Measurements from ENCODE around the gene CDV3. TPM values are rescaled to one million over a fixed set of nuclear protein-coding genes. Genes with fewer than 3 reads are reported as not detected.

Gene CDV3
- total RNA-seq, 1 donor from 2014 or later = 154 TPM

DNA sequence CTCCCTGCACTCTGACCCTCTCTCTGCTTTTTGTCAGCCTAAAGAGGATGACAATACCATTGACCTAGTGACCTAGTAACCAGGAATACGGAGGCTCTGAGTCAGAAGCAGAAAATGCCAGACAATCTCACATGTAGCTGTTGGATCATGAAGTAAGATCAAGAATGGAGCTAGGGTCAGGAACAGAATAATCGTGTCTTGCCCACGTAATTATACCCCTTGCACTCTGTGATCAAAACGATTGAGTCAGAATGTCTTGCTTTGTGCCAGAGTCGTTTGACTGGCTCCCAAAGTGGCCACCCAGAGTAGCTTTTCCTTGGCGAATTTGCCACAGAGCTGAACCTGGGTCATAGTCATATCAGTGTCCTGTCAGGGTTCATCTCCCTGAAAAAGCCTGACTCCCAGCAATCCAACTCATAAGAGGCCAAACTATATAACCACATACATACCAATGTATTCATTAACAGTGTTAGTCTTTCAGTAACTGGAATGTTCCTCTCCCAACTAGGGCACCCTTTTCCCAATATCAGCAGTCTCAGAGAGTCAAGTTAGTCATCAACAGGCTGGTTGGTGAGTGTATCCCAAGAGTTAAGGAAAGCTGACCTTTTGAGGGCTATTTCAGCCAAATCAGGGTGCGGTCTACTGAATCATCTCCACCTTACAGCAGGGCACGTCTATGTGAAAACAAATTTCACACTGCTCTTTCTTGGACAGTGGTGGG lies 5.0 kb upstream of the CDV3 start:
- peak; percentile 31 to 66 for DNase-seq (ENCODE audit: low read depth in 2 of 2)

DNA sequence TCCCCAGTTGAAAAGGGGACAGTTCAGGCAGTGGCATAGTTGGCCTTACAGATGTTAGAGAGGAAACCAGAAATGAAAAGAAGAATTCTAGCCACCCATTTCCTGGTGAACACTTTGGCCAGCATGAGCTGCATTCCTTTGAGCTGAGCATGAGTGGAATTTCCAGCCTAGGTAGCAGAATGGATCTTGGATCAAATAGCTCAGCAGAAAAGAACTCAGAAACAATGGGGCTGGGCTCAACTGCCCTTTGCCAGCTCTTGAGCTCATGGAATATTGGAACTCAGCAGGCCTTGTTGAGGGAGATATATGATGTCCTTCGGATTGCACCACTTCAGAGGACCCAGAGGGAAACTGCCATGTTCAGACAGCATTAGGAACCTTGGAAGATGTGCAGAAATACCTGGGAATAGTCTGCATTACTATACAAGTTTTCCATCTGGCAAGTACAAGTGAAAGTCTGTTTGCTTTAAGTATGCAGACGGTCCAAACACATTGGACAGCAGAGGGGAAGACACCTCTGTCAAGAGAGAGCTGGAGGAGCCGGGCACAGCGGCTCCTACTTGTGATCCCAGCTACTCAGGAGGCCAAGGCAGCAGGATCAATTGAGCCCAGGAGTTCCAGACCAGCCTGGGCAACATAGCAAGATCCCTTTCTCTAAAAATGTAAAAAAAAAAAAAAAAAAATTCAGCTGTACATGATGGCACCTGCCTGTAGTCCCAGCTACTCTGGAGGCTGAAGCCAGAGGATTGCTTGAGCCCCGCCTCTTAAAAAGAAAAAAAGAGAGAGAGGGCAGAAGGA lies 3.1 kb upstream of the CDV3 start:
- peak; percentile 87 to 95 for DNase-seq (ENCODE audit: low read depth in 2 of 2)

DNA sequence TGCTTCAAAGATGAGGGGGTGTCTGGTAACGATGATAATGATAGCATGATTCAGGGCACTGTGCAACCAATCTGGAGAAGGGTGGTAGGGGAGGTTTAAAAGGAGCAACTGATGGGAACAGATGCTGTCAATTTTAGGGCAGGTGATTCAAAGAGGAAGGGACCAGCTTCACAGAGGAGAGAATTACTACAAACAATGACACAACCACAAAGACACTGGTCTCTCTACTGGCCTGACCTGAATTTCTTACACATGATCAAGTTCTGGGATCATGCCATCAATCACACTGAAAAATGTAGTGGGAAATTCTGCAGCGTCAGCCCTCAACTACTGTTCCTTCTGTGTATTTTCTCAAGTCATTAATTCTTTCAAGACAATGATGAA lies 2.6 kb upstream of the CDV3 start:
- DNase-seq (ENCODE audit: low read depth in 2 of 2) = no peak

DNA sequence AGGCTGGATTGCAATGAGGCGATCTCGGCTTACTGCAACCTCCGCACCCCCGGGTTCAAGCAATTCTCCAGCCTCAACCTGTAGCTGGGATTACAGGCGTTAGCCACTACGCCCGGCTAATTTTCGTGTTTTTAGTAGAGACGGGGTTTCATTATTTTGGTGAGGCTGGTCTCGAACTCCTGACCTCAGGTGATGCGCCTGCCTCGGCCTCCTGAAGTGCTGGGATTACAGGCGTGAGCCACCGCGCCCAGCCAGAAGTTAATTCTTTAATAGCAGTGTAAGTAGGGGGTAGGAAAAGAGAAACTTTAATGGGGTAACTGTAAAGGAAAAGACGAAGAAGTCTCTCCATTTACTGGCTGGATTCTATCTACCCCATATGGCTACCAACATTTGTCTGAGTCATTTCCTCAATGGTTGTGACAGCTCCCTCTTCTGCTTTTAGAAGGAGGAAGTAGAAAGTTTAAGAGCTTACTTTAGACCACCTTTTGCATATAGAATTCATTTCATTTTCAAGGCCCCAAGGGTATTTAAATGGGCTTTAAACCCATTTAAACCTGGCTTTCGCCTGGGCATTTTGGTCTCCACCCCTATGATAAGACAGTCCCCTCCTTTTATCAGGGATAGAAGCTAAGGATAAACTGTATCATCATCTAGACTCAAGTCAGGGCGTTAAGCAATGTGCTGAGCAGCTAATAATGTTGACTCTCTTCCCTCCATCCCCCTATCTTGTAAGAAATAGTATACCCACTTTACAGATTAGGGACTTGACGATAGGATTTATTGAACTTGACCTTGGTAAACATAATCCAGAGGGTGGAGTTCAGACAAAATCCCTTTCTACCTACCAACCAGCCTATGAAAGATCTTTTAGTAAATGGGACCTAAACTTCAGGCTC lies 1.1 kb upstream of the CDV3 start:
- peak in 1 of 2 donors; percentile 57 for DNase-seq (ENCODE audit: low read depth in 2 of 2)

DNA sequence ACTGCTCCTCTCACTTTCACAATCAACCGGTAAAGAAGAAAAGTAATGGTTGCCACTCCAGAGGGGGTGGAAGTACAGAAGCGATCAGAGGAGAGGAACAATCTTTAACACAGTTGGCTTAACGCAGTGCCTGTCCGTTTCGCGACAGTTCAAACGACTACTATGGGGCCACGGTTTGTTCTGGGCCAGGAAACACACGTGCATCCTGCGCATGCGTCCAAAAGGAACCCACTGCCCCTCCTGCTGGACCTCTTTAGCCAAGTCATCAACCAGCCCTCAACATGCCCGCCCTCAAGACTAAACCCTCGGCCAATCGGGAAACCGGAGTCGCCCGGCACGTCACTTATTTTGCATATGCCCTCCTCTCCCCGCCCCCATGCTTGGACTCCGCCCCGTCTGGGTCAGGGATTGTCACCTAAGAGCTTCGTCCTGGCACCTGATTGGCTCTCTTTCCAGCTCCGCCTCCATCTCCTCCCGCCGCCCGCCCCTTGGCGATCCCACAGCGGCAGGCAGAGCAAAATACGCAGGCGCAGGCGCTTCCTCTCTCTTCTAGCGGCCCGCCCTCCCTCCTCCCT lies 345 bp upstream of the CDV3 start:
- peak; percentile 100 for DNase-seq (ENCODE audit: low read depth in 2 of 2)

DNA sequence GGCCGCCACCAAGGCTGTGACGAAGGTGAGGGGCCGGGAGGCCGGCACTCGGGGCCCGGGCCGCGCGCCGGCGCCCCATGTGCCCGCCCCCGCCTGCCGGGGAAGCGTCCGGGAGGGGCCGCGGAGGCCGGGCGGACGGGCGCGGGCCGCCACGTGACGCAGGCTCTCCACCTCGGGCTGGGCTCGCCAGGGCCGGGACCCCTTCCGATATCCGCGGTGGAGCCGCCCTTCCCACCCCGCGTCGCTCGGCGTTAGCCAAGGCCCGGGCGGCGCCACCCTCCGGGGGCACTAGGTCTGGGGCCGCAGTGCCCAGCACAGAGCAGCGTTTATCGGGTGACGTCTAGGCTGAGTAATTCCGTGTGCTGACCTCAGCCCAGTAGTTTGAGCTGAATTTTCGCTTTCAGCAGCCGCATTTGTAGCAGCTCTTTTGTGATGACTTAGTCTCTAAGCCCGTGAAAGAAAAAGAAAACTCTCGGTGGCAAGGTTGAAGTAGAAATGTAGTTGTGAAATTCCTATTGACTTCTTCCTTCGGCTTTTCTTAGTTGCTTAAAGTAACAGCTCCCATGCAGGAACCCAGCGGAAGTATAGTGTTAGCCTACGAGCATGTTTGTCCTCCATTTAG lies 885 bp downstream of the CDV3 start:
- peak; percentile 30 to 77 for DNase-seq (ENCODE audit: low read depth in 2 of 2)

DNA sequence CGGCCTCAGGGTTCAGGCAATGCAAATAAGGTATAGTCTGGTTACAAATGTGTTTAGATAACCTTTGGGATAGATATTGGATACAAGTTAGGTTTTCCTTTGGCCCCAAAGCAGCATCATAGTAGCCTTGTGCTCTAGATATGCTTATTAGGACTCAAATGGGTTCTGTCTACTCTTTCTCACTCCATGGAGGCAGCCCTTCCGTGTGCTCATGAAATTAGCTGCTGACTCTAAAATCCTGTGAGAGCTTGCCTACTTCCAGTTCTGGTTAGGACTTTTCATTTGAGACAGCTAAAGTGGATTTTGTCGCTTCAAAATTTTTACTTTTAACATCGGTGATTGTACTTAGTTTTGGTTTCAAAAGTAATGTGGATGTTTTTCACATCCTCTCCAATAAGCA lies 1.6 kb downstream of the CDV3 start:
- DNase-seq (ENCODE audit: low read depth in 2 of 2) = no peak

DNA sequence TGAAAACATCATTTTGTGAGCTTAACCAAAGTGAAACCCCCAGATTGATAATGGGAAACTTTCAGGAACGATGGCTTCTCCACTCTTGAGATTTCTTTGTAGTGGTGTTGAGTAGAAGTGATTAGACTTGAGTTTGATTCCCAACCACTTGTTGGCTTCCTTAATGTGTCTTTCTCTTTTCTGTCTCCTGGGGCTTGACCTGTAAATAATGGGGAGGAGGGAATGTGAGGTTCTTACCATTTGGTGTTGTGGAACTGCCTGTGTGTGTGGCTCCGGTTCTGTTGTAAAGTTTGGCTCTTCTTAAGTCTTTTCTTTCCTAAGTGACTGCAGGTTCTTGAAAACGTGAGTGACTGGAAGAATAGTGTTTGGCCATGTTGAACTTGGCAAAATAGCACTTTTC lies 2.7 kb downstream of the CDV3 start:
- no peak for DNase-seq (ENCODE audit: low read depth in 2 of 2)

DNA sequence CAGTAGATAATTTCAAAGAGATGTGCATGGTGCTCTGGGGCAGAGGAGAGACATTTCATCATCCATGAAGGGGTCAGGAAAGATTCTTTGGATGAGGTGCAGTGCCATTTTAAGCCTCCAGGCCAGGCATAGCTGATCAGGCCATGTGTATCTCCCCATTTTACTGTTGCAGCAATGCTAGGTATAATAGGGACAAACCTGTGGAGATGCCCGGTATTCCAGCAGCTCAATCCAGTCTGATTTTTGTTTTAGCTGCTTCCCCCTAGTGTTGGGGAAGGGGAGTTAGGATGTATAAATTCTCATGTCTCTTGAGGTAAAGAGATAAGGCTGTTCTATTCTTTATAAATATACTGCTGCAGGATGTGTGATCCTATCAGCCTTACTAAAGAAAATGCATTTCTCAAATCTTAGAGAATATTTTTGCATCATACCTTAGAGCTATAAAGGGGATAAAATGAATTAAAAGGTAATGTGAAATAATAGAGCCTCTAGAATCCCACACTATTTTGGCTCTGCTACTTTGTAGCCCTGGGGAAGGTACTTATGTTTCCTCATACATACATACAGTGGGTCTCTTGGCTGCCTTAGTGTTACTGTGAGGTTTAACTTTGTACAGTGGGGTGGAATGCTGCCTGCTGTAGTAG lies 5.2 kb downstream of the CDV3 start:
- DNase-seq (ENCODE audit: low read depth in 2 of 2) = peak; percentile 50 to 64

DNA sequence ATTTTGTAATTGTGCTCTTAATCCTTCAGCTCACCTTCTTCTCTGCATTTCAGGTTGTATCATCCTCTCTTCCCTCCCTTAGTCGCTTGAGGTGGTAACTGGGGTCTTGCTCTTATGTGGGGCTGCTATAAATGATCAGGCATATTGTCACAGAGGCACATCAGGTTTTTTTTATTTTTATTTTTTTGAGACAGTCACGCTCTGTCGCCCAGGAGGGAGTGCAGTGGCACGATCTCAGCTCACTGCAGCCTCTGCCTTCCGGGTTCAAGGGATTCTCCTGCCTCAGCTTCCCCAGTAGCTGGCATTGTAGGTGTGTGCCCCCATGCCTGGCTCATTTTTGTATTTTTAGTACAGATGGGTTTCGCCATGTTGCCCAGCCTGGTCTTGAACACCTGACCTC lies 9.9 kb downstream of the CDV3 start:
- no peak for DNase-seq (ENCODE audit: low read depth in 2 of 2)

DNA sequence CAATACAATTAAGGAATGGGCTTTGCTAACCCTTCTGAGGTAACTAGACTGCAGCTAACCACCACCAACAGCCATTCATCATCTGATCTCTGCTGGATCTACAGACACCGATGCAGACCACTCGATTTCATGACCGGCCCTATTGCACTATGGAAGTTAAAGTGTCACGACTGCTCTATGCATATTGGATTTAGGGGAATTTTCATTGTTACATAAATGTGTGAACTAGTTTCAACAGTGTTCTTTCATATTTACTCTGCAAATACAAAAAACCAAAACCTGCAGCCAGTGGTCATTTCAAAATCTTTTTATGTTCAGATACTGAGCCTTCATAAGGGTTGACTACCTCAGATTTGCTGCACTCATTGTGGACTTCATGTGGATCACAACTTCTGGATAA lies 14.5 kb downstream of the CDV3 start:
- no peak for DNase-seq (ENCODE audit: low read depth in 2 of 2)

DNA sequence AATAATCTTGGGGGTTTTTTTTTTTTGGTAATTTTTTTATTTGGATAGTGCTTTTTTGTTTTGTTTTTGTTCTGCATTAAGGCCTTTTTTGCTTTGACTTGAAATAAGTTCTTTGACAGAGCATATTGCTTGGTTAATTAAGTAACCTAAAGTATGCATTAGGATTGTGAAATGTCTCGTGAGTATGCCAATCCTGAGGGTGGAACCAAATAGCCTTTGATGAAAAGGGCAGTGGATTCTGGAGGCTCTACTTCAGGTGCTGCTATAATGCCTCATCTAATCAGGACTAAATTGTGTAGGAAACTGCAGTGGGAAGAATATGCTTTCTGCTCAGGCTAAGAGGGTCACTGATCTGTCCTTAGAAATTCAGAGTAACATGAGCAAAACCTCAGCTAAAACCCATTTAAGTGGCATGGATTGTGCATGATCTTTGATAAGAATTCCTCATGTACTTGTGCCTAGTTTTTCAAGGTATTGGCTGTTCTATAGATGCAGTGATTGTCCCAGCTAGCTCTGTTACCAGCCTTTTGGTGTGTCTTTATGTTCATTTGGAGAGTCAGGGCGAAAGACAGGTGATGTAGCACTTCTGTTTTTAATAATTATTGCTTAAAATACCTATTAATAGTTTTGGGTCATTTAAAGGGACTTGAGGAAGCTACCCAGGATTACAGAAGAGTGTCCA lies 15.4 kb downstream of the CDV3 start:
- DNase-seq (ENCODE audit: low read depth in 2 of 2) = no peak

DNA sequence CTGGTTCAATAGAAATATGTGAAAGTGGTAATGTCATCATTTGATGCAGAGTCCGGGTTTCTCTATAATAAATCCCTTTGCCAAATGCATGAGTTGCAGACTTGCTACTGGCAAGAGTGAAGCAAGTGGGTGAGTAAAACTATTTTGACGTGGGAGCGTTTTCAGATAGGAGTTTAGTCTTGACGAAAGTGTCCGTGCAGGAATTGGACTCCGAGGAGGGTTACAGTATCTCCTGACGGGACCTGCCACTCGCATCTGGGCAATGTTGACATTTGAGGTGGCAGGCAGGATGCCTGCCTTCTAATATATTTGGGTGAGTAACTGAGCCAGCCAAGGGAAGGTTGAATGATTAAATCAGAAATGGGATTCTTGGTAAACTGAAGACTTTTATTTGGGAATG lies 16.0 kb downstream of the CDV3 start:
- no peak for DNase-seq (ENCODE audit: low read depth in 2 of 2)

DNA sequence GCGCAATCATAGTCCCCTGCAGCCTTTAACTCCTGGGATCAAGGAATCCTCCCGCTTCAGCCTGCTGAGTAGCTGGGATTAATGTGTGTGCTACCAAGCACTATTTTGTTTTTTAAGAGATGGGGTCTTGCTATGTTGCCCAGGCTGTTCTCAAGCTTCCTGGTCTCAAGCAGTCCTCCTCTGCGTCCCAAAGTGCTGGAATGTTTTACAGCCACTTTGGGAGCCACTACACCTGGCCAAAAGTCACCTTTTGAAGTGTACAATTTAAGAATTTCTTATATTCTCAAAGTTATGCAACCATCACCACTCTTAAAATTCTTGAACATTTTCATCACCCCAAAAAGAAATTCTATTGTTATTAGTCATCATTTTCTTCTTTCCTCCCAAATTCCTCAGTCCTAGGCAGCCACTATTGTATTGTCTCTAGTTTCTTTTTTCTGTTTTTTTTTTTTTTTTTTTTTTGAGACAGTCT lies 17.8 kb downstream of the CDV3 start:
- peak in 1 of 2 donors; percentile 19 for DNase-seq (ENCODE audit: low read depth in 2 of 2)

DNA sequence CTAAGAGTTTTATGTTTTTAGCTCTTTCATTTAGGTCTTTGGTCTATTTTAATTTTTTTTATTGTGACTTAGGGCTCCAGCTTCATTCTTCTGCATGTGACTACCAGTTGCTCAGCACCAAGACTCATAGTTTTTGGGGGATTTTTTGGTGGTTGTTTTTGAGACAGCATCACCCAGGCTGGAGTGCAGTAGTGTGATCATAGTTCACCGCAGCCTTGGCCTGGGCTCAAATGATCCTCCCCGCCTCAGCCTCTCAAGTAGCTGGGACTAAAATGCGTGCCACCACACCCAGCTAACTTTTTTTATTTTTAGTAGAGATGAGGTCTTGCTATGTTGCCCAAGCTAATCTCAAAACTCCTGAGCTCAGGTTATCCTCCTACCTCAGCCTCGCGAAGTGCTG lies 19.4 kb downstream of the CDV3 start:
- DNase-seq (ENCODE audit: low read depth in 2 of 2) = no peak

DNA sequence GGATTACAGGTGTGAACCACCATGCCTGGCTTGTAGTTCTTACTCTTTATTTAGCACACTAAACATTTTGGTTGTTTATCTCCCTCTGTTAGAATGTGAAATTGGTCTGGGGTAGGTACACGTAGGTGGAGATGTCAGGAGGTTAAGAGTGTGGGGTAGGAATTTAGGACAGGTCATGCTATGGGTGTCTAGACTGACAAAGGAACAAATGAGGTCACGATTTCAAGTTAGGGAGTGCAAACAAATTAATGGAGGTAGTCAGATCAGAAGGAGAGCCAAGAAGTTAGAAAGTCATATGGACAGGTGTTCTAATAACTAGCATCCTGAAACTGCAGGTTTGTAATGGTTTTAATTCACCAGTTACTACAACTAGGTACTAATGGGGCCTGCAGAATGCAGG lies 19.8 kb downstream of the CDV3 start:
- no peak for DNase-seq (ENCODE audit: low read depth in 2 of 2)

DNA sequence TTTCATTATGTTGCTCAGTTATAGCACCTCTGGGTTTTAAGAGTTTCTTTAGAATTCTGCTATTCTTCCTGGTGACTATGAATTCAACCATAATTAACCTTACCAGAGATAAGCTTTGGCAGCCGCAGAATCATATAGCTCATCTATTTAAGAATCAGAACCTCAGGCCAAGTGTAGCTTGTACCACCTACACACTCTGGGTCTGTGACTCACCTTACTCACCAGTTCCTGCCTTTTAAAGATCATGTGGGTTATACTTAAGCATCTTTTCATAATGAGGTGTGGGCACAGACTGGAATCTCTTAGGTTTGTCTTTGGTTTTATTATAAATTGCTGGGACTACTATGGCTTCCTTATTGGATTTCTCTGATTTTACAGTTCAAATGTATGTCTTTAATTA lies 21.9 kb downstream of the CDV3 start:
- peak in 1 of 2 donors; percentile 27 for DNase-seq (ENCODE audit: low read depth in 2 of 2)

DNA sequence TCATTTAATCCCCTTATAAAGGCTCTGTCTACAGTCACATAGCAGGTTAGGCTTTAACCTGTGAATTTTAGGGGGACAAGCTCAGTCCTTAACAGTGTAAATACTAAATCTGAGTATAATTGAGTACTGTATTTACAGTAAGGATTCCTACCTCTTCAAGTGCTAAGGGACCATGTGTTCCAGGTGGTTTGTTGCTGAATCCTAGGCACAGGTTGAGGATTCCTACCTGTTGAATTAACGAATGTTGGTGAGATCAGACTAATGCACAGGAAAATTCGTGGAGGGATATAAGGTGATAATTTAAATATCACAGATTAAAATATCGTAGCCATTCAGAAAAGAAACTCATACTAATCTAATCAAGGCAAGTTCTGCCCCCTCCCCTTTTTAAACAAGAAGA lies 24.9 kb downstream of the CDV3 start:
- DNase-seq (ENCODE audit: low read depth in 2 of 2) = no peak

DNA sequence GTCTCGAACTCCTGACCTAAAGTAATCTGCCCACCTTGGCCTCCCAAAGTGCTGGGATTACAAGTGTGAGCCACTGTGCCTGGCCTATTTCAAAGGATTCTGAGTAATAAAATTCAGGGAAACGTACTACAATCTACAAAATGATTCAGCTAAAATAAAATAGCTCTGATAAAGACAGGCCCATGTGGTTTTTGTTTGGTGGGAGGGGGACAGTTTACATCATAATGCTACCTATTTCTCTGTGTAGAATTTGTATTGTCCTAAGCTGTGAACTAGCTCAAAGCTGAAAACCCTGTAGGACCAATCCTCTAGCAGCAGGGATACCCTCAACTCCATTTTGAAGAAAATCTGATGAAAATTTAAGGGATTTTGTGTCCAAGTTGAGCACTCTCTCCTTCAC lies 25.8 kb downstream of the CDV3 start:
- no peak for DNase-seq (ENCODE audit: low read depth in 2 of 2)

DNA sequence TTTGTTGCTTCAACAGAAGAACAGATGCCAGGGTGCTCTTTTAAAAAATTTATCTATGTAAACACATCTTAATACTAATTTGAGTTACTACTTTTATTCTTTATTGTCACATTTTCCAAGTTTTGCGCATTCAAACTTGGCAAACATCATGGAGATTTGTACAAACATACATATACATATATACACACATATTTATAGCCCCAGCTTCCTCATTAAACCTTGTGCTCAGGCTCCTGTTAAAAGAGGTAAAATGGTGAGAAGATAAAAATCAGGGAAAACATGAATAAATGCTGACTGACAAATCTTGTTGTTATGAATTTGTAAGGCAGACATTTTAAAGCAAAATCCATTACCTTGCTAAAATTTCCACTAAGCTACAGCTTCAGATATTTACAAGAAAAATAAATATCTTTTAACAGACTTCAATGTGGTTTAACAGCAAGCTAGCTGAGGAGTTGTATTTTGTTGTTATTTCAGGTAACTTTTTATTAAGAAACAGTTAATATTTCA lies 27.1 kb downstream of the CDV3 start:
- no peak for DNase-seq (ENCODE audit: low read depth in 2 of 2)

Measured in dermis microvascular lymphatic vessel endothelial cell (primary cell).